ENCODE measurements around the gene TUBD1. TPM values are rescaled to one million over a fixed set of nuclear protein-coding genes. Genes with fewer than 3 reads are reported as not detected.

Gene TUBD1
- total and polyA plus RNA-seq, 2 of the 13 experiments (the other 11 are each of a cell fraction or from before 2014, with no cell fraction given): 18.2 to 25.9 TPM

GRCh38 chr17:59892924-59893675 lies at the start of gene TUBD1, which contains the start of gene RPS6KB1 (continued):
- peak; percentile 88 for TF ChIP-seq RBM39 (IDR thresholded peaks at IDR 0.05; ENCODE audit: low read depth, low read length, poor library complexity, severe bottlenecking)
- TF ChIP-seq ZBTB34 (CRISPR knock-in tag; IDR thresholded peaks at IDR 0.05): no peak
- TF ChIP-seq FOSL1 (CRISPR knock-in tag; IDR thresholded peaks at IDR 0.05; ENCODE audit: borderline replicate concordance): no peak
- TF ChIP-seq U2AF2 (IDR thresholded peaks at IDR 0.05; ENCODE audit: low read depth, low read length): 0 out of 2 replicates have a peak, but pooled peaks have one; percentile 54
- no peak for TF ChIP-seq ZNF318 (CRISPR knock-in tag; IDR thresholded peaks at IDR 0.05)
- TF ChIP-seq SMAD3 (CRISPR knock-in tag; IDR thresholded peaks at IDR 0.05): peak; percentile 71; the same call in 1 of the 2 replicates
- TF ChIP-seq RELA (CRISPR knock-in tag; IDR thresholded peaks at IDR 0.05): peak; percentile 64; the same call in 1 of the 2 replicates
- peak; percentile 86 for TF ChIP-seq MXD4 (CRISPR knock-in tag; IDR thresholded peaks at IDR 0.05)
- no peak for TF ChIP-seq ZNF572 (CRISPR knock-in tag; IDR thresholded peaks at IDR 0.05)
- TF ChIP-seq CC2D1A (CRISPR knock-in tag; IDR thresholded peaks at IDR 0.05): no peak
- peak; percentile 93 for TF ChIP-seq ZNF580 (CRISPR knock-in tag; IDR thresholded peaks at IDR 0.05; ENCODE audit: borderline replicate concordance, low read depth)
- TF ChIP-seq KLF15 (CRISPR knock-in tag; IDR thresholded peaks at IDR 0.05; ENCODE audit: borderline replicate concordance): peak; percentile 94
- TF ChIP-seq AGO1 (IDR thresholded peaks at IDR 0.05; ENCODE audit: low read depth, low read length, poor library complexity, severe bottlenecking): no peak
- peak; percentile 76 for TF ChIP-seq HCFC1 (IDR thresholded peaks at IDR 0.05; ENCODE audit: low read depth, low read length)
- TF ChIP-seq ARID5B (CRISPR knock-in tag; IDR thresholded peaks at IDR 0.05): 0 out of 2 replicates have a peak, but pooled peaks have one; percentile 18
